OCI-LY7 (cell line): ENCODE measurements around the gene RPS6KB2.

ENCODE experiments used
- CTCF ChIP-seq: fragments of 200-600 bp; sonication (generic); conservative IDR thresholded peaks from 2 replicates; pipeline ENCODE4 v1.5.1; 2014; ENCODE audit warnings: mild to moderate bottlenecking, antibody characterized with exemption, low read length, moderate library complexity, mixed read lengths
- EZH2phosphoT487 ChIP-seq: fragments of 200-600 bp; sonication (generic); IDR thresholded peaks from 2 replicates; pipeline ENCODE4 v1.6.1; 2018; ENCODE audit warnings: low read depth, borderline replicate concordance, mild to moderate bottlenecking, mixed run types, antibody characterized with exemption, low read length, moderate library complexity, mixed read lengths

GRCh38 chr11:67398661-67399563 is 29.4 kb upstream of the RPS6KB2 start:
- no peak for TF ChIP-seq CTCF
- no peak for TF ChIP-seq EZH2phosphoT487
